HG03135 (cell line): ENCODE measurements around the gene SFT2D1.

Experiments used
- ATAC-seq: cut with Tn5 transposase; IDR thresholded peaks from one replicate; pipeline ENCODE4 v1.9.1; 2021; ENCODE audit warnings: mild to moderate bottlenecking, moderate library complexity; ENCODE audit not compliant: unreplicated experiment

SFT2D1 gene

DNA sequence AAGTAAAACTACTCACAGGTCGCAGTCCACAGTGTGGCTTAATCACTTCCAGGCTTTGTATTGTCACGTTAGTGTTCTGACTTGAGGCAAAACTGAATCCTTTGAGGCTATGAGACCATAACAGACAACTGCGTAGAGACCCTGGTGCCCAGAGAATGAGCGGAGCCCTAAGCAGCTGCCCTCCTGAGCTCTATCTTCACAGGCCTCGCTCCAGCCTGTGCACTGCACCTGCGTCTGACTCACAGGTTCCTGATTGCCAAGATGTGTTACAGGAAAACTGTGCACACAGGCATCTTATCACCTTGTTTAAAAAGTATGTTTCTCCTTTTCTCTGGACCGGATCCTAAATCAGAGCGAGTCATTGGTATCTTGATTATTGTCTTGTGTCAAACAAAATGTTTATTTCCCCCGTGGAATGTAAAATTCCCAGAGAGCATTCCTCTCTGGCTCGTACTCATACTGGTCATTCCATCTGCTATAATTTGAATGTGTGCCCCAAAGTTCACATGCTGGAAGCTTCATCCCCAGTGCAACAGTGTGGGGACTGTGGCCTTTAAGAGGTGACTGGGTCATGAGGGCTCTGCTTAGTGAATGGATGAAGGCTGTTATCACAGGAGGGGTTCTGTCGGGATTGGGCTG is 59.8 kb downstream of the SFT2D1 start:
- no peak for ATAC-seq

DNA sequence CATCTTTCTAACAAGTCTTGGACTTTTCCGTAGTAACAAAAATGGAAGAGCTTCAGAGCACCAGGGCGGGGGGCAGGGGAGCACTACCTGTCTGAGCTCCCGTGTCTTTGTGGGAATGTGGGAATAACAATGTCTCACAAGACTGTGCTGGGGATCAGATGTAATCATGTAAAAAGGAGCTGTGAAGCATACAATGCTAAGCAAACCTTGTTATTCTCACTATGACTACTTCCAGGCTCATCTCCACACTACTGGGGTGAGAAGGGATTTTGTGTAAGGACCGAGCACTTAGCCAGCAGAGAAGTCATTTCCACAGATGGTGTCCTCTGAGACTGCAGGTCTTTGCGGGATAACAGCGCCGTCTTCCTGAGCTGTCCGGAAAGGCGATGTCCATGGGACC is 61.2 kb downstream of the SFT2D1 start:
- no peak for ATAC-seq

DNA sequence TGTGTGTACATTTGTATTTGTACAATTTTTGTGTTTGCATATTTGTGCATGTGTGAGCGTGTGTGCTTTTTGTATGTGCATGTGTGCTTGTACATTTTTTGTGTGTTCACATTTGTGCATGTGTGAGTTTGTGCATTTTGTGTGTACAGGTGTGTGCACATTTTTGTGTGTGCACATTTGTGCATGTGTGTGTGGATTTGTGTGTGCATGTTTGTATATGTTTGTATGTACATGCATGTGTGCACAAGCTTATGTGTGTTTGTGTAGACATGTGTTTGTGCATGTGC is 63.0 kb downstream of the SFT2D1 start:
- no peak for ATAC-seq

DNA sequence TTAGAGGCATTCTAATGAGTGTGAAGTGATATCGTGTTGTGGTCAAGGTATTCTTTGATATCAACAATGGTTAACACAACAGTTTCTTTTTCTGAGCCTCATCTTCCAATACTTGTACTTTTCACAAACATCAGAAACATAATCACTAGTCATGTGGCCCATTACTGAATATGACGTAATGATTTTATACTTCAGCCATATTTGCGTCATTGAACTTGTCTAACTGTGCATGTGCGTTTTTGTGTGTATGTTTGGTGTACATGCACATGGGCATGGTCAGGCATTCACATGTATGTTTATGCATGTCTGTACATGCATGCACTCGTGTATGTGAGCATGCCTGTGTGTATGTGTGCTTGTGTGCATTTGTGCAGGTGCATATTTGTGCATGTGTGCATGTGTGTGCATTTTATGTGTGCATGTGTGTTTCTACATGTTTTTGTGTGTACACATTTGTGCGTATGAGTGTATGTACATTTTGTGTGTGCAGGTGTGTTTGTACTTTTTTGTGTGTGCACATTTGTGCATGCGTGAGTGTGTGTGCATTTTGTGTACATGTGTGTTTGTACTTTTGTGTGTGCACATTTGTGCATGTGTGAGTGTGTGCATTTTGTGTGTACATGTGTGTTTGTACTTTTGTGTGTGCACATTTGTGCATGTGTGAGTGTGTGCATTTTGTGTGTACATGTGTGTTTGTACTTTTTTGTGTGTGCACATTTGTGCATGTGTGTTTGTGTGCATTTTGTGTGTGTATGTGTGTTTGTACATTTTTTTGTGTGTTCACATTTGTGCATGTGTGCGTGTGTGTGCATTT is 63.6 kb downstream of the SFT2D1 start:
- no peak for ATAC-seq

DNA sequence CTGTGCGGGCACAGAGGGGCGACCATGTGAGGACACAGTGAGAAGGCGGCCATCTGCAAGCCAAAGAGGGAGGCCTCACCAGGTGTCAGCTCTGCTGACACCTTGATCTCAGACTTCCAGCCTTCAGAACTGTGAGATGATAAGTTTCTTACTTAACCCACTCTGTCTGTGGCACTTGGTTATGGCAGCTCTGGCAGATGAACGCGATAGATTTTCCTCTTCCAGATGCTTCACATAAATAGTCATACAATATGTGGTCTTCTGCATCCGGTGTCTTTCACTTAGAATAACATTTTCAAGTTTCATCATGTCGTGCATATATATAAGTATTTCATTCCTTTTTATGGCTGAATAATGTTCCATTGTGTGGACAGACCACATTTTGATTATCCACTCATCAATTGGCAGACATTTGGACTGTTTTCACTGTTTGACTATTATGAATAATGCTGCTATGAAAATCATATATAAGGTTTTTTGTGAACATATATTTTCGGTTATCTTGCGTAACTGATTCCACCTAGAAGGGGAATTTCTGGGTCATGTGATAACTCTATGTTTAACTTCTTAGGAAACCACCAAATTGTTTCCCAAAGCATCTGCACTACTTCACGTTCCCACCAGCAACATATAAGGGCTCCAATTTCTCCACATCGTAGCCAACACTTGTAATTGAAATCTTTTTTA is 64.3 kb downstream of the SFT2D1 start:
- ATAC-seq = no peak

DNA sequence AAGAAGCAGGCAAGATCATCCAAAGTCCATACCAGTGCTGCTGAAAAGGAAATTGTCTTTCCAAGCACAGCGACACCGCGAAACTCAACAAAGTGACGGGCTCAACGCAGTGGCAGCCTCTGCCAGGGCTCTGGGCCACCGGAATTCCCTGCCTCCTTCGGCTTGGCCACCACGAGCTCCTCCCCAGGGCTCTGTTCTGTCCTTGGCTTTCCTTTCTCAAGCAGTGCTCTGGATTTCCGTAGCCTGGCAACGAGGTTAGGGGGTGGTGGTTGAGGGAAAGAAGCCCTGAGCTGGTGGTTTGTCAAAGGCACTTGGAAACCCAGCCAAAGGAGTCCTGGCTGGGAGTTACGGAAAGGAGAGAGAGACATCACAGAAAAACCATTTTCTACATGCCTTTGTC is 65.3 kb downstream of the SFT2D1 start:
- ATAC-seq = no peak

DNA sequence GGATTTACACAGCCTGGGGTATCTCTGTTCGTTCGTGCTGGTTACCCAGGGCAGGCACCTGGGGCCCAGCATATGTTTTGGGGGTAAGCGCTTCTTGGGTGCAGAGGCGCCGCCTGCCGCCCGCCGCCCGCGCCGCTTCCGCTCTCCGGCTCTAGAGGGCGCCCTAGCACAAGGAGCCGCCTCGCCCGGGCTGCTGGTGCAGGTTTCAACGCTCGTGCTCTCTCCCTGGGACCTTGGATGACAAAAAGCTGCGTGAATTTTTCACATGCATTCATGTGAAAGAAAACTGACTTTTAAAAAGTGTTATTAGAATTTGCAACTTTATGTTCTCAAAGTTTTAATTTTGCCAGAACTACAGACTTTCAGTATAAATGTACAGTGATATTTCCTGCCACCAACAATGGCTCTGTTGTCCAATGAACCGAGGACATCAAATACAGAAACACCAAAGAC is 66.6 kb downstream of the SFT2D1 start:
- peak; percentile 81 for ATAC-seq

- no peak for ATAC-seq
Observed at GRCh38 chr6:166274739-166275370, 67.5 kb downstream of the SFT2D1 start.

GRCh38 chr6:166274163-166274562 is 68.2 kb downstream of the SFT2D1 start:
- no peak for ATAC-seq

- ATAC-seq = no peak
Observed at GRCh38 chr6:166271376-166271765, 71.0 kb downstream of the SFT2D1 start.

DNA sequence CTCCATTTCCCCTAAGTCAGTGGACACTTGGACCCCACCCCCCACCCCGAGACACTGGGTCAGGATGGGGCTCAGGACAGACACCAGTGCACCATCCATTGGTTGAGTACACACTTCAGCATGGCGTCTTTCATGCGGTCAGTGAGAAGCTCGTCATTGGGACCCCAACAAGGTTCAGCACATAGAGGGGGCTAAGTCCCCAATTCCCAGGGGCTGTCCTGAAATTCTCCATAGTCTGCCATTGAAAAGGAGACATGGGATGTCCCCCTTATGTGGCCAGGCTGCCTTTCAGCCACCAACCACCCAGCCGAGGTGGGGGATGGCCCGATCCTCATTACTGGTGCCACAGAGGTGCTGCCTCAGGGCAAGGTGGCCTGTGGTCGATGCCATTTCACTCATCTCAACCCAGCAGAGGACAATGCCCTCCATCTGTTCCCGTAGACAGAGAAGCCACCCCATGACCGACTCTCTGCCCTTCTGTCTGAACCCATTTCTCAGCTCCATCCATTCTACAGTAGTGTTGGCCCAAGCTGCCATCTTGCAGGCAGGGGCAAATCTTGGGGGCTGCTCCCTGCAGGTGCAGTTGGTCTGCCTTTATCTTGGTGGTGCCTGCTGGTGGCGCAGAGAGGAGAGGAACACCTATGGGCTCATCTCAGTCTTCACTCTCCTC is 71.5 kb downstream of the SFT2D1 start:
- no peak for ATAC-seq
